ENCODE results near the gene OR6B1. TPM values are rescaled to one million over a fixed set of nuclear protein-coding genes. Genes with fewer than 3 reads are reported as not detected.
"Not testable (repeated sequence)": the region's sequence is repeated elsewhere in the genome, so short reads cannot be mapped to it uniquely, and the experiment has no call there.

OR6B1 gene
- total and polyA plus RNA-seq, 2 donors (not counting 1 experiment from before 2014, with no cell fraction given): not detected

GRCh38 chr7:144009361-144009760, 9.2 kb downstream of the OR6B1 start:
- Mint-ChIP-seq H3K4me3 (no peak overlapping the region), H3K27ac (no peak overlapping the region), H3K4me1 (no peaks in the 10 kb centered on the region), H3K27me3 (peaks cover 9% of the 10 kb centered on the region), H3K9me3 (ENCODE audit: insufficient read depth) (peaks cover 2% of the 10 kb centered on the region)
- Histone ChIP-seq H3K27me3 (replicated peaks in 1 of 4; ENCODE audit: control extremely low read depth in 1 of 4, control insufficient read depth in 3 of 4, insufficient read depth in 4 of 4, low read length in 3 of 4) (no peaks in the 10 kb centered on the region), H4K20me1 (ENCODE audit: control insufficient read depth, insufficient read depth, low read length, poor library complexity, severe bottlenecking) (no peaks in the 10 kb centered on the region), H3K4me1 (ENCODE audit: control insufficient read depth in 2 of 2, insufficient read depth in 2 of 2, low read length in 2 of 2) (no peaks in the 10 kb centered on the region), H3K36me3 (replicated peaks in 1 of 2; ENCODE audit: control extremely low read depth in 1 of 2, control insufficient read depth in 1 of 2, extremely low read depth in 1 of 2, insufficient read depth in 2 of 2, low read length in 1 of 2) (no peaks in the 10 kb centered on the region), H3K9ac (ENCODE audit: low read length) (no peak overlapping the region), H3K4me2 (replicated peaks; ENCODE audit: low read depth, low read length, poor library complexity, severe bottlenecking) (no peak overlapping the region), H3K4me3 (ENCODE audit: control extremely low read depth in 1 of 5, extremely low read depth in 1 of 5, insufficient read depth in 1 of 5, low read depth in 2 of 5, low read length in 4 of 5) (no peak overlapping the region), H3K79me2 (ENCODE audit: control insufficient read depth, insufficient read depth, low read length) (no peaks in the 10 kb centered on the region), H3K27ac (ENCODE audit: low read length in 2 of 2) (no peak overlapping the region), H2AFZ (ENCODE audit: insufficient read depth, low read depth, low read length, poor library complexity, severe bottlenecking) (no peak overlapping the region), H3K9me3 (ENCODE audit: control extremely low read depth in 1 of 3, control insufficient read depth in 2 of 3, insufficient read depth in 1 of 3, low read length in 2 of 3) (peaks cover 0 to 10% (median 8%) of the 10 kb centered on the region in 3 donors)
- ChIA-PET POLR2A (no interaction called here), CTCF (no interaction called here)
- TF ChIP-seq CTCF (IDR thresholded peaks at IDR 0.05): no peak
- TF ChIP-seq EZH2 (IDR thresholded peaks at IDR 0.05; ENCODE audit: borderline replicate concordance, insufficient read depth, low read depth, low read length, poor library complexity, severe bottlenecking): no peak
- no peak for DNase-seq
- 77% methylated on average over 2 of the region's 2 CpGs for WGBS (ENCODE audit: insufficient coverage)
- intact Hi-C loops (cut with micrococcal nuclease): no loop called here
- ATAC-seq (ENCODE audit: low read depth): no peak

- intact Hi-C loops (cut with micrococcal nuclease); DNase-seq; POLR2A ChIA-PET; H3K27ac Mint-ChIP-seq; H3K27me3 ChIP-seq (replicated peaks in 1 of 4; ENCODE audit: control extremely low read depth in 1 of 4, control insufficient read depth in 3 of 4, insufficient read depth in 4 of 4, low read length in 3 of 4); ATAC-seq (ENCODE audit: low read depth); H3K9me3 Mint-ChIP-seq (ENCODE audit: insufficient read depth); H3K4me2 ChIP-seq (replicated peaks; ENCODE audit: low read depth, low read length, poor library complexity, severe bottlenecking); H3K4me1 Mint-ChIP-seq; H2AFZ ChIP-seq (ENCODE audit: insufficient read depth, low read depth, low read length, poor library complexity, severe bottlenecking); H3K9ac ChIP-seq (ENCODE audit: low read length); H3K4me1 ChIP-seq (ENCODE audit: control insufficient read depth in 2 of 2, insufficient read depth in 2 of 2, low read length in 2 of 2); H3K4me3 Mint-ChIP-seq; H4K20me1 ChIP-seq (ENCODE audit: control insufficient read depth, insufficient read depth, low read length, poor library complexity, severe bottlenecking); H3K79me2 ChIP-seq (ENCODE audit: control insufficient read depth, insufficient read depth, low read length); H3K36me3 ChIP-seq (replicated peaks in 1 of 2; ENCODE audit: control extremely low read depth in 1 of 2, control insufficient read depth in 1 of 2, extremely low read depth in 1 of 2, insufficient read depth in 2 of 2, low read length in 1 of 2); CTCF ChIA-PET; H3K4me3 ChIP-seq (ENCODE audit: control extremely low read depth in 1 of 5, extremely low read depth in 1 of 5, insufficient read depth in 1 of 5, low read depth in 2 of 5, low read length in 4 of 5); H3K27ac ChIP-seq (ENCODE audit: low read length in 2 of 2): not testable (repeated sequence)
- peaks cover 10% of the 10 kb centered on the region for H3K27me3 Mint-ChIP-seq
- peaks cover 0 to 10% (median 8%) of the 10 kb centered on the region in 3 donors for H3K9me3 ChIP-seq (ENCODE audit: control extremely low read depth in 1 of 3, control insufficient read depth in 2 of 3, insufficient read depth in 1 of 3, low read length in 2 of 3)
Measured at GRCh38 chr7:144010061-144010460, 9.9 kb downstream of the OR6B1 start.

GRCh38 chr7:144010821-144011220, 10.7 kb downstream of the OR6B1 start:
- ATAC-seq (ENCODE audit: low read depth); H3K9me3 Mint-ChIP-seq (ENCODE audit: insufficient read depth); H3K4me2 ChIP-seq (replicated peaks; ENCODE audit: low read depth, low read length, poor library complexity, severe bottlenecking); H3K9ac ChIP-seq (ENCODE audit: low read length); H3K4me1 ChIP-seq (ENCODE audit: control insufficient read depth in 2 of 2, insufficient read depth in 2 of 2, low read length in 2 of 2); DNase-seq; CTCF ChIA-PET; H3K4me3 Mint-ChIP-seq; intact Hi-C loops (cut with micrococcal nuclease); H3K79me2 ChIP-seq (ENCODE audit: control insufficient read depth, insufficient read depth, low read length); H3K4me3 ChIP-seq (ENCODE audit: control extremely low read depth in 1 of 5, extremely low read depth in 1 of 5, insufficient read depth in 1 of 5, low read depth in 2 of 5, low read length in 4 of 5); H3K36me3 ChIP-seq (replicated peaks in 1 of 2; ENCODE audit: control extremely low read depth in 1 of 2, control insufficient read depth in 1 of 2, extremely low read depth in 1 of 2, insufficient read depth in 2 of 2, low read length in 1 of 2); H3K27me3 ChIP-seq (replicated peaks in 1 of 4; ENCODE audit: control extremely low read depth in 1 of 4, control insufficient read depth in 3 of 4, insufficient read depth in 4 of 4, low read length in 3 of 4); H3K4me1 Mint-ChIP-seq; H3K27ac ChIP-seq (ENCODE audit: low read length in 2 of 2); POLR2A ChIA-PET; H2AFZ ChIP-seq (ENCODE audit: insufficient read depth, low read depth, low read length, poor library complexity, severe bottlenecking); H4K20me1 ChIP-seq (ENCODE audit: control insufficient read depth, insufficient read depth, low read length, poor library complexity, severe bottlenecking); H3K27ac Mint-ChIP-seq: not testable (repeated sequence)
- H3K9me3 ChIP-seq (ENCODE audit: control extremely low read depth in 1 of 3, control insufficient read depth in 2 of 3, insufficient read depth in 1 of 3, low read length in 2 of 3): peaks cover 0 to 10% (median 8%) of the 10 kb centered on the region in 3 donors
- H3K27me3 Mint-ChIP-seq: peaks cover 10% of the 10 kb centered on the region
- 100% methylated on average over 1 of the region's 1 CpG for WGBS (ENCODE audit: insufficient coverage)
